Measurements from ENCODE around the gene IDH1.

The IDH1 gene

DNA sequence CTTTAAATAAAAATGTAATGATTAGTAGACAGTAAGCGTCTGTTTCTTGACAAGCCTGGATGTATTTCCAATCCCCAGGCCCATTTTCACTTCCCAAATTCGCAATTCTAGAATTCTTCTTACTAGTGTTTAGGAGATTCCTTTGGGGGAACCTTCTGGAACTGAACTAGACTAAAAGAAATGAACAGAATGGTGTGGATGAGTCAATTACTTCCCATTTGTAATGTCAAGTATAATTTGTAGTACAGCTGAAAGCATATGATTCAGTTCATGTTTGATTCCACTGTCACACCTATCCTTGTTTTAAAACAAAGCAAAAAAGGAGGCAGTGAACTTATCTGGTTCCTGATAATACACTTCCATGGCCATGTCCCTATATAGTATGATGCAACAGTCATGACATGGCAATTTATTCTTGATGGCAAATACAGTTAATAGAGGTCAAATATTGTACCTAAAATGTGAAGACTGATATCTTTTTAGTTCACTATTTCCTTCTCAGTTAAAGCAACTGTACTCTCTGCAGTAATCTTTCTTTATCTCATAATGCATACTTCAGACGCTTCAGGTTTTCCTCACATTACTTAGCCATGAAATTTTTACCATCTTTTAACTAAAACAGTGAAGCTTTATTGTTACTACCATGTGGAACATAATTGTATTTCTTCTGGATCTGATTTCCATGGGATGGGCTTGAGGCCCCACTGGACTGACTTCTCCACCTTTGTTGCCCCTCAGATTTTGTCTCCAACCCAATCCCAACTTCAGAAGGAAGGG is 2.0 kb downstream of the IDH1 start:
- CTCF ChIA-PET: interaction anchor here (0.8 to 5.0 kb wide), 7 partner anchors 12 to 151 kb away, joined by 3 to 26 read pairs (median 3); partner anchors contain the start of gene PIKFYVE
- peak overlapping the region; percentile 87 for H3K4me3 Mint-ChIP-seq
- peaks cover 32% of the 10 kb centered on the region for H3K4me1 Mint-ChIP-seq
- peaks cover under 1% of the 10 kb centered on the region for H3K27me3 Mint-ChIP-seq
- DNase-seq: no peak
- H3K9me3 Mint-ChIP-seq: no peaks in the 10 kb centered on the region
- peaks cover 31% of the 10 kb centered on the region for H3K36me3 Mint-ChIP-seq
- H3K27ac Mint-ChIP-seq: no peak overlapping the region

DNA sequence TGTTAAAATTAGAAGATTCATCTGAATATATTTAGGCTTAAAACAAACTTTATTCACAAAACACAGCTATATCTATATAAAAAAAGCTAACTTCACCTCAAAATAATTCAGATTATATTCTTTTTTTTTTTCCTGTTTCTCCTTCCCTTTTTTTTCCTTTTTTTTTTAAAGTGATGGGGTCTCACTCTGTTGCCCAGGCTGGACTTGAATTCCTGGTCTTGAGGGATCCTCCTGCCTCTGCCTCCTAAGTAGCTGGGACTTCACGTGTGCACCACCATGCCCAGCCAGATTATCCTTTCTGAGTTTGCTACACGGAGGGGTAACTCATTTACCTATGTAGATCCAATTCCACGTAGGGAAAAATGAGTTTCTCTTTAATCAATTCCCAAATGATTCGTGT is 3.8 kb downstream of the IDH1 start:
- Mint-ChIP-seq H3K27me3 (no peaks in the 10 kb centered on the region), H3K4me1 (peaks cover 30% of the 10 kb centered on the region), H3K36me3 (peaks cover 40% of the 10 kb centered on the region), H3K4me3 (no peak overlapping the region), H3K27ac (no peak overlapping the region), H3K9me3 (no peaks in the 10 kb centered on the region)
- DNase-seq: no peak
- CTCF ChIA-PET: interaction anchor here (5.0 kb wide), 1 partner anchor 149 kb away, joined by 22 read pairs; no protein-coding TSS in a partner anchor

- Mint-ChIP-seq H3K27me3 (no peaks in the 10 kb centered on the region), H3K4me3 (no peak overlapping the region), H3K4me1 (peaks cover 24% of the 10 kb centered on the region), H3K27ac (no peak overlapping the region), H3K36me3 (peaks cover 42% of the 10 kb centered on the region), H3K9me3 (no peaks in the 10 kb centered on the region)
- DNase-seq: no peak
- CTCF ChIA-PET: no interaction called here
Measured at GRCh38 chr2:208250388-208250787, 4.5 kb downstream of the IDH1 start.

- Mint-ChIP-seq H3K4me3 (no peak overlapping the region), H3K27ac (no peak overlapping the region), H3K27me3 (no peaks in the 10 kb centered on the region), H3K36me3 (peaks cover 46% of the 10 kb centered on the region), H3K4me1 (peaks cover 18% of the 10 kb centered on the region), H3K9me3 (no peaks in the 10 kb centered on the region)
- CTCF ChIA-PET: no interaction called here
- no peak for DNase-seq
Measured at GRCh38 chr2:208249296-208249695, 5.6 kb downstream of the IDH1 start.

DNA sequence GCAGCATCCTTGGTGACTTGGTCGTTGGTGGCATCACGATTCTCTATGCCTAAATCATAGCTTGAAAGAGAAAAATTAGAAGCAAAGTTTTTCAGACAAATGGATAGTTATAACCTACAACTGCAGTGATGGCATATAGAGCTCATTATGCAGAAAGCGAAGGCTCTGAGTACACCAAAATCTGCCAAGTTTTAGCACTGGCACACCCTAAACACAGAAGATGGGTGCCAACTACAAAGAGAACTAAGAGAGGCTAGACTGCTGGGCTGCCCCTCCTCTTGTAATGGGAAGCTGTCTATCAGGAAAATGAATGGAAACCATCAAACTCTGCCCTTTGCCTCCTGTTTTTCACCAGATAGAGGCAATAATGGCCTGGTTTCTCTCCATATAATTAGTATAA is 6.3 kb downstream of the IDH1 start:
- Mint-ChIP-seq H3K27me3 (no peaks in the 10 kb centered on the region), H3K4me3 (no peak overlapping the region), H3K9me3 (no peaks in the 10 kb centered on the region), H3K27ac (no peak overlapping the region), H3K36me3 (peaks cover 50% of the 10 kb centered on the region), H3K4me1 (peaks cover 13% of the 10 kb centered on the region)
- DNase-seq: no peak
- CTCF ChIA-PET: interaction anchor here (0.5 to 1.1 kb wide), 2 partner anchors 14 to 73 kb away, joined by 3 to 4 read pairs; no protein-coding TSS in a partner anchor

- no peaks in the 10 kb centered on the region for H3K4me1 Mint-ChIP-seq
- no peak overlapping the region for H3K27ac Mint-ChIP-seq
- H3K4me3 Mint-ChIP-seq: no peak overlapping the region
- H3K27me3 Mint-ChIP-seq: no peaks in the 10 kb centered on the region
- no peaks in the 10 kb centered on the region for H3K9me3 Mint-ChIP-seq
- no peak for DNase-seq
- CTCF ChIA-PET: no interaction called here
- peaks cover 54% of the 10 kb centered on the region for H3K36me3 Mint-ChIP-seq
Measured at GRCh38 chr2:208245746-208246145, 9.1 kb downstream of the IDH1 start.

DNA sequence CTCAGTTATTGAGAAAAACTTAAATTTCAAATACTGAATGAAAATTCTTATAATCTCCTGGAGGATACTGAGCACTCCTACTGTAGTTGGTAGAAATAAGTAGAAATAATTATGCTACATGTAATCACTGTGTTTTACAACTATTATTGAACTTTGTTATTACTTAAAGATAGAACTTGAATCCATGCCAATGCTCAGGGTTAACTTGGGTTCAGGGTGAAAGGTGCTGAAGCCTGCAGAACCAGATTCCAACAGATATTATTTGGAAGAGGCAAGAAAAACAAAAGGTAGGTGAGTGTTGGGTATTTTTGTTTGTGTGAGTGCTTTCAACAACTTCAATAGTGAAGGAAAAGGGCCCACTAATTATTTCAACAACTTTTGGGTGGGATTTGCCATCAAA is 10.4 kb downstream of the IDH1 start:
- Mint-ChIP-seq H3K27me3 (no peaks in the 10 kb centered on the region), H3K4me3 (no peak overlapping the region), H3K27ac (no peak overlapping the region), H3K9me3 (no peaks in the 10 kb centered on the region), H3K4me1 (no peaks in the 10 kb centered on the region), H3K36me3 (peaks cover 51% of the 10 kb centered on the region)
- no peak for DNase-seq
- CTCF ChIA-PET: interaction anchor here (0.9 kb wide), 1 partner anchor 69 kb away, joined by 3 read pairs; no protein-coding TSS in a partner anchor

GRCh38 chr2:208240619-208241209 is 14.2 kb downstream of the IDH1 start:
- H3K27me3 Mint-ChIP-seq: no peaks in the 10 kb centered on the region
- DNase-seq: no peak
- CTCF ChIA-PET: no interaction called here
- H3K4me1 Mint-ChIP-seq: no peaks in the 10 kb centered on the region
- peaks cover 63% of the 10 kb centered on the region for H3K36me3 Mint-ChIP-seq
- no peak overlapping the region for H3K4me3 Mint-ChIP-seq
- no peaks in the 10 kb centered on the region for H3K9me3 Mint-ChIP-seq
- no peak overlapping the region for H3K27ac Mint-ChIP-seq

GRCh38 chr2:208239770-208240493 is 14.9 kb downstream of the IDH1 start:
- CTCF ChIA-PET: no interaction called here
- Mint-ChIP-seq H3K9me3 (no peaks in the 10 kb centered on the region), H3K27ac (no peak overlapping the region), H3K36me3 (peaks cover 68% of the 10 kb centered on the region), H3K27me3 (no peaks in the 10 kb centered on the region), H3K4me1 (no peaks in the 10 kb centered on the region), H3K4me3 (no peak overlapping the region)
- DNase-seq: no peak

GRCh38 chr2:208235860-208236259 is 19.0 kb downstream of the IDH1 start:
- Mint-ChIP-seq H3K36me3 (peaks cover 47% of the 10 kb centered on the region), H3K4me1 (no peaks in the 10 kb centered on the region), H3K27ac (no peak overlapping the region), H3K27me3 (no peaks in the 10 kb centered on the region), H3K4me3 (no peak overlapping the region), H3K9me3 (peaks cover 4% of the 10 kb centered on the region)
- DNase-seq: no peak
- CTCF ChIA-PET: no interaction called here

GRCh38 chr2:208234786-208235185 is 20.1 kb downstream of the IDH1 start:
- Mint-ChIP-seq H3K4me3 (no peak overlapping the region), H3K36me3 (peaks cover 42% of the 10 kb centered on the region), H3K27ac (no peak overlapping the region), H3K4me1 (no peaks in the 10 kb centered on the region), H3K9me3 (peaks cover 4% of the 10 kb centered on the region), H3K27me3 (no peaks in the 10 kb centered on the region)
- DNase-seq: no peak
- CTCF ChIA-PET: no interaction called here

DNA sequence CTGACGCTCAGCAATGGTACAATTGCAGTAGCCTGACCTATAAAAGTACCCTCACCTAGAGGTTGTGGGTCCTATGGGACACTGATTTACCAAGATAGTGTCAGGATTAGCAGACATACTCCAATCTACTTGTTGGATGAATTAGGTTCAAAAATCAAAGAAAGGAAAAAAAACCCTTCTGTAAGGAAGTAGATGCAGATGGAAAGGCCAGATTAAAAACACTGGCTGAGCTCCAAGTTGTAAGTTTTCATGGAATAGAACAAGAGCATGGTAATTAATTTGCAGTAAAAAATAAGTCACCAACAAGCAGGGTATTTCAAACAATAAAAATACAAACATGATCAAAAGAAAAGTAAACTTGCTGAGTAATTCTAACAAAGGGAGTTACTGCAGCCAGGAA is 26.4 kb downstream of the IDH1 start:
- H3K9me3 Mint-ChIP-seq: peaks cover 4% of the 10 kb centered on the region
- no peak for DNase-seq
- H3K4me1 Mint-ChIP-seq: no peaks in the 10 kb centered on the region
- no peak overlapping the region for H3K4me3 Mint-ChIP-seq
- CTCF ChIA-PET: interaction anchor here (0.6 to 0.7 kb wide), 2 partner anchors 53 to 521 kb away, joined by 3 to 5 read pairs; no protein-coding TSS in a partner anchor
- H3K27me3 Mint-ChIP-seq: no peaks in the 10 kb centered on the region
- H3K36me3 Mint-ChIP-seq: no peaks in the 10 kb centered on the region
- no peak overlapping the region for H3K27ac Mint-ChIP-seq

DNA sequence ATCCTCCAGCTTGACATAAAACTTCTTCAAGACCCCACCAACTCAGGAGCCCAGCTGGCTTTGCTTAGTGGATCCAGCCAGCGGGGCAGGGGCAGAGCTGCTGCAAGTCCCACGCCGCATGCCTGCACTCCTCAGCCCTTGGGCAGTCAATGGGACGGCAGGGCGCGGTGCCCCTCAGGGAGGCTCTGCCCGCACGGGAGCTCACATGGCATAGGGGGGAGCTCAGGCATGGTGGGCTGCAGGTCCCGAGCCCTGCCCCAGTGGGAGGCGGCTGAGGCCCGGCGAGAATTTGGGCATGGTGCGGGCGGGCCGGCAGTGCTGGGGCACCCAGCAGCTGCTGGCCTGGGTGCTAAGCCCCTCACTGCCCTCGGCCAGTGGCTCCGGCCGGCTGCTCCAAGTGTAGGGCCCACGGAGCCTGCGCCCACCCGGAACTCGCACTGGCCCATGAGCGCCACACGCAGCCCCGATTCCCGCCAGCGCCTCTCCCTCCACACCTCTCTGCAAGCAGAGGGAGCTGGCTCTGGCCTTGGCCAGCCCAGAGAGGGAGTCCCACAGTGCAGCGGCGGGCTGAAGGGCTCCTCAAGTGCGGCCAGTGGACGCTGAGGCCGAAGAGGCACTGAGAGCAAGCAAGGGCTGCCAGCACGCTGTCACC is 27.2 kb downstream of the IDH1 start:
- H3K4me3 Mint-ChIP-seq: no peak overlapping the region
- H3K9me3 Mint-ChIP-seq: peaks cover 4% of the 10 kb centered on the region
- no peak for DNase-seq
- CTCF ChIA-PET: no interaction called here
- no peak overlapping the region for H3K27ac Mint-ChIP-seq
- no peaks in the 10 kb centered on the region for H3K27me3 Mint-ChIP-seq
- no peaks in the 10 kb centered on the region for H3K4me1 Mint-ChIP-seq
- H3K36me3 Mint-ChIP-seq: no peaks in the 10 kb centered on the region

DNA sequence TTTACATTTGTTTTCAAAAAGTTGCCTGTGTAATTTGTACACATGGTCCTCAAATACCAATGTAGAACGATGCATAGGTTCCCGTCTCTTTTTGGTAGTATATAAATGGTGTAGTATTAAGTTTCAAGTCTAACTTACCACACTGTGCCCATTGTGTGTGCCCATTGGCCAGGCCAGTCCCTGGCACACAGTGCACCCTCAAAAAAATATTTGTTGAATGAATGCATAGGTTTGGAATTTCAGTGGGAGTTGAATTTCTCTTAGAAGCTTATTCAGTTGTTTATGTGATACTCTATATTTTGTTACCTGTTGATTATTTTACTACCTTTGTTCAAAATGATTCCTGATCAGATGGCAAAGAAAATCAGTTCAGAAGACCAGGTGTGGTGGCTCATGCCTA is 30.1 kb downstream of the IDH1 start:
- Mint-ChIP-seq H3K36me3 (no peaks in the 10 kb centered on the region), H3K4me1 (no peaks in the 10 kb centered on the region)
- CTCF ChIA-PET: no interaction called here

More for the DNA sequence above, 30.1 kb downstream of the IDH1 start:
- DNase-seq: no peak
- no peak overlapping the region for H3K27ac Mint-ChIP-seq
- H3K4me3 Mint-ChIP-seq: no peak overlapping the region
- no peaks in the 10 kb centered on the region for H3K27me3 Mint-ChIP-seq
- no peaks in the 10 kb centered on the region for H3K9me3 Mint-ChIP-seq

All from activated naive CD4-positive, alpha-beta T cell treated with anti-CD3 and anti-CD28 coated beads, Interleukin-2, amount 10 ng/mL, durations not matched to agents 7 days and 5 days (primary cell).